Retina (tissue), 1 donor: ENCODE results near the gene RNF157.
A peak's percentile ranks its signal among the peaks of the same experiment; 100 is the strongest.
"Not testable (repeated sequence)": the region's sequence is repeated elsewhere in the genome, so short reads cannot be mapped to it uniquely, and the experiment has no call there.

Source experiments
- DNase-seq: peaks from one replicate; pipeline ENCODE4 v3.0.0-alpha.2; 2016

Gene RNF157

GRCh38 chr17:76232342-76232741 is 8.0 kb downstream of the RNF157 start:
- no peak for DNase-seq

DNA sequence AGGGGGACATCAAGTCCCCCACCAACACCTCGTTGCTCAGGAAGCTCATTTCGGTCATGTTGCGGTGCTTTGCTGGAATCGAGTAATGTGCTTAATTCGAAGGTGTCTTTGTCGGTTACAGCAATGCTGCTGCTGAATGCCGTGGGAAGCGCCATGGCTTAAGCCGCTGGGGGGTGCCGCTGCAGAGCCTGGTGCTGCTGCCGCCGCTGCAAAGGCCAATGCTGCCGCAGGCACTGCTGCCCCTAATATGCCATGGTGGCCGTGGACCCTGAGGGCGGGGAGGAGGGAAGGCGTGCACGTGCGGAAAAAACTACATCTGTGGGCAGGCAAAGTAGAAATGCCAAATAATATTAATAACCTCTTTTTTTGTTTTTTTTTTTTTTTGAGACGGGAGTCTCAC is 13.5 kb downstream of the RNF157 start:
- not testable (repeated sequence) for DNase-seq

DNA sequence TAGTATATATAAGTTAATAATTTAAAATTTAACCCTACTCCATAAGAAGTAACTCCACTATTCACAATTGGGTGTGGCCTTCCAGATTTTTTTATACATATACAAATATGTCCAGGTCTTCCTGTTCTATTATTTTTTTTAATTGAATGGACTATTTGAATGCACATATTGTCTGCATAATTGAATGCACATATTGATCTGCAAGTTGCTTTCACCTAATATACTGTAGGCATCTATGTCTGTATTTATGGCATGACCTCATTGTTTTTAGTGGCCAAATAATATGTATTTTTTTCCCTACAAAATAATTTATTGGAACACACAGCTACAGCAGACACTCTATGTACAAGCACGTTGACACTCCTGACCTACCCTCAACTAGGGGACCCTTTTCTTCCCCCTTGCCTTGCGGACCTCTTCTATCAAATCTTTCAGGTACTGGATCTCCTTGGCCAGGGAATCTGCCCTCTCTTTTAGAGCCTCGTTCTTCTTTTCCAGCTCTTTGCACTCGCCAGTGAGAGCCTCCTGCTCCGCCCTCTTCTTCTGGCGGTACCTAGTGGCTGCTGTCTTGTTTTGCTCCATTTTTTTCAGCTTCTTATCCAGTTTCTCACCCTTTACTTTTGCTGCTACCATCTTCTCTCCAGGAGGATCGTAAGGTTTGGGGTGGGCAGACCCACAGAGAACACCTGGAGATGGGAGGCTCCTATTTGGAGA is 14.8 kb downstream of the RNF157 start:
- not testable (repeated sequence) for DNase-seq

GRCh38 chr17:76223802-76224201 is 16.5 kb downstream of the RNF157 start:
- DNase-seq = no peak

DNA sequence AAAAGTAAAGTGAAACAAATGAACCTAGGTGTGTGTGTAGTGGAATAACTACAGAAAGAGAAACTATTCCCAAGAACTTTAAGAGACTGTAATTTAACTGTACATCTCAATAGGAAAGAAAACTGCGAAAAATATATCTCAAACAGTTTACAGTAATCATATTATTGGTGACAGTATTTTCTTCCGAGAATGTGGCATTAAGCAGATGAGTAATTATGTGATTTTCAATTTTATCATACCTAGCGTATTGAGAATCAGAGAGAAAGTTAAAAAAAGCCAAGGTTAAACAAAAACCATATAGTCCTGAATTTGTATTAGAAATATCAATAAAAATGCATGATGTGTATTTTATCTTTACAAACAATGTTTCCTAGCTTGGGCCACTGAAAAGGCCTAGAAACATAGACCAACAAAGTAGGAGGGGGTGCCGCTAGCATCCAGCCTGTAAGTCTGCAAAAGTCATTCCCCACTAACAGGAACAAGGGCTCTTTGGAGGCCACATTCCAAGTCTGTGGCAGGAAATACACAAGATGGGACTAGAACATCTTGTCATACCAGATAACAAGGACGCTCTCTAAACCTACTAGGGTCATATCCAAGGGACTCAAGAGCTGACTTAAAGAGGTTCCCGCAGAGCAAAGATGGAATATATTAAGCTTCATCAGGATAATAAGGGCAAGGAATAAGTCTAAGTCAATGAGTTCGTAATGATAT is 20.5 kb downstream of the RNF157 start:
- DNase-seq = no peak

GRCh38 chr17:76217081-76217480 is 23.2 kb downstream of the RNF157 start:
- DNase-seq = no peak

GRCh38 chr17:76213491-76213890 is 26.8 kb downstream of the RNF157 start:
- DNase-seq = no peak

- no peak for DNase-seq
Observed at GRCh38 chr17:76208120-76208519, 32.2 kb downstream of the RNF157 start.

DNA sequence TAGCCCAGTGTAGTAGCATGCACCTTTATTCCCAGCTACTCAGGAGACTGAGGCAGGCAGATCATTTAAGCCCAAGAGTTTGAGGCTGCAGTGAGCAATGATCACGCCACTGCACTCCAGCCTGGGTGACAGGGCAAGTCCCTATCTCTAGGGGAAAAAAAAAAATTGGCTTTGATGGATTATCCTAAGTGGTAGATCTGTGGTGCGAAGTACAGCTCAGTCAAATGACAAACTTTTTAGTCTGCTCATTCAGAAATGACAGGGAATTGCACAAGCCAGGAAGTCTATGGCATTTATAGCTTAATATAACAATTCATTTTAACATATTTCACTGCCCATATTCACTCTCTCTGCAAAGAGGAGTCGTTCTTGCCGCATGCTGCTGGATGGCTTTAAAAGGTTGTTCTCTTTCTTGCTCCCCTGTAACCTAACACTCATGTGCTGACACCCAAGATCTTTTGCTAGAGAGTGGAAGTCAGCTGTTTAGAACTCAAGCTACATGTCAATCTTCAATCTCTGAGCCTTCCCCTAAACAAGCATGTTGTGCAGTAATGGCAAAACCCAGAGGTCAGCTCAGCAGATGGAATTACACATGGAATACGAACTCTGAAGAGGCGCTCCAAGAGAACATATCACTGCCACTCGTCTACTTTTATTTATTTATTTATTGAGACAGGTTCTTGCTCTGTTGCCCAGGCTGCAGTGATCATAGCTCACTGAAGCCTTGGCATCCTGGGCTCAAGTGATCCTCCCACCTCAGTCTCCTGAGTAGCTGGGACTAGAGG is 32.8 kb downstream of the RNF157 start:
- no peak for DNase-seq

DNA sequence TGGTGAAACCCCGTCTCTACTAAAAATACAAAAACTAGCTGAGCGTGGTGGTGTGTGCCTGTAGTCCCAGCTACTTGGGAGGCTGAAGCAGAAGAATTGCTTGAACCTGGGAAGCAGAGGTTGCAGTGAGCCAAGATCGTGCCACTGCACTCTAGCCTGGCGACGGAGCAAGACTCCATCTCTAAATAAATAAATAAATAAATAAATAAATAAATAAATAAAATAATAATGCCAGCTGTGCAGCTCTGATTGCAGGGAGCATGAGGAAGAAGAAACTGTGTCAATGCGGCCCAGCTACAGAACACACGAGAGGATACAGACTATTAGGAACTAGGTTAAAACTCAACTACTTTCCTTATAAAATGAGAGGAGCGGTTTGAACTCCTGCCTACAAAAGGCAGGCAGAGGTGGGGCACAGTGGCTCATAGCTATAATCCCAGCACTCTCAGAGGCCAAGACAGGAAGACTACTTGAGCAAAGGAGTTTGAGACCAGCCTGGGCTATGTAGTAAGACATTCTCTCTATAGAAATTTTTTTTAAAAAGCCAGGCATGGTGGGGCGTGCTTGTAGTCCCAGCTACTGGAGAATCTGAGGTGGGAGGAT is 34.6 kb downstream of the RNF157 start:
- not testable (repeated sequence) for DNase-seq

DNA sequence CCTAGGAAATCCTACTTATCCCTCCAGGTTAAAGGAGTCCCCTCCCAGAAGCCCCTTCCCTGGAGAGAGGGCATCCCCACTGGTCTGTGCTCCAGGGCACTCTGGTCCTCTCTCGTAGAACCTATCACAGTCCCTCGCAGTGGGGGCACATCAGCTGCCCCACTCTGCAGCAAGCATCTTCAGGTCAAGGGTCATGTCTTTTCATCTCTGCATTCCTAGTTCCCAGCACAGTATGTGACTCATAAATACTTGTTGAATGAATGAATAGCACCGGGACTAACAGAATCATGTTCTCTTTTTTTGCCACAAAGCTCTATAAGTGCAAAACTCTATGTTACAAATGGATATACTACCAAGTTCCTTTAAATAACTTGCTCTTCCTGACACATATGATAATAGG is 36.0 kb downstream of the RNF157 start:
- DNase-seq = no peak

GRCh38 chr17:76200354-76200753 is 39.9 kb downstream of the RNF157 start:
- no peak for DNase-seq

GRCh38 chr17:76199469-76199868 is 40.8 kb downstream of the RNF157 start:
- DNase-seq = no peak

DNA sequence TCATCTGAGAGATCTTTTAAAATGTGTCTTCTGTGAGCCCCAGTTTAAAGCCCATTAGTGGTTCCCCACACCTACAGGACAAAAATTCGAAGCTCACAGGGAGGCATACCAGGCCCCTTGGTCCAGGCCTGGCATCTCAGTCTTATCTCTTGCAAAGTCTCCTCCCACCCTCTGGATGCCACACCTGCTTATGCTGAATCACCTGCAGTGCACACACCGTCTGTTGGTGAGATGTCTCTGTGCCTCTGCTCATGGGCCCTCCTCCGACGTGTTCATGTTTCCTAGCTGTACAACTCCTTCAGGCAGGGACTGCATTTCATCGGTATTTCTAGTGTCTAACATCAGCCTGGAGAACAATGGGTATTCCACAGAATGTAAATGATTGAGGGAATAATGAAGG is 41.6 kb downstream of the RNF157 start:
- no peak for DNase-seq

DNA sequence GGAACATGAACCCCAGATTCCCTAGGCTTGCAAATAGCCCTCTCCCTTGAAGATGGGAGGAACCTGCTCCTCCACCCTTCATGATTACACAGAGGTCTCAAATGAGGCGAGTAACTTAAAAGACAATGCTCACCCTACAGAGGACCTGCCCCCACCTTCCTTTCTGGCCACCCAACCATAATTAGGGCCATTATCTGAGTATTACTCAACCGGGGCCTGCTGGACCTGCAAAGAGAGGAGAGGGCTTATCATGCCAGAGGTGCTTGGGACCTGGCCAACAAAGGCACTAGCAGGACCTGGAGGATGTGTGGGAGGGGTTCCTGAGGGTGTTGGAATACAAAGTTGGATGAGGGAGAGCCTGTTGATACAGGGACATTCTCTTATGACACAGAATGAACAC is 42.4 kb downstream of the RNF157 start:
- no peak for DNase-seq

DNA sequence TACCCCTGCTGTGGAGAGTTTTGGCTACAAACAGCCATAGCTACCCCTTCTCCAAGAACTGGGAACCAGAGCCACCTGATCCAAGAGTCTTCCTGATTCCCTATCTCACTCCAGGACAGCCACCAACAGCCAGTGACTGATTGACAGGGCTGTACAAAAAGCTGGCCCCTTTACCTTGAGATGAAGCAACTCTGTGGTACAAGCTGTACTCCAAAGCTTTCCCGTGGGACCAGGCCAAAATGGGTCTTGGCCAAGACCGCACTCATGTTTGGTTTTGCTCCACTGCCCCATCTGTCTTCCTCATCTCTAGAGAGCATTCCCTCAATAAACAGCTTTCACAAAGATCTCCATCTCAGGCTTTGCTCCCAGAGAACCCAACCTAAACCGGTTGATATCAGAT is 43.6 kb downstream of the RNF157 start:
- DNase-seq = no peak

- DNase-seq = no peak
Observed at GRCh38 chr17:76195281-76196096, 44.8 kb downstream of the RNF157 start.

DNA sequence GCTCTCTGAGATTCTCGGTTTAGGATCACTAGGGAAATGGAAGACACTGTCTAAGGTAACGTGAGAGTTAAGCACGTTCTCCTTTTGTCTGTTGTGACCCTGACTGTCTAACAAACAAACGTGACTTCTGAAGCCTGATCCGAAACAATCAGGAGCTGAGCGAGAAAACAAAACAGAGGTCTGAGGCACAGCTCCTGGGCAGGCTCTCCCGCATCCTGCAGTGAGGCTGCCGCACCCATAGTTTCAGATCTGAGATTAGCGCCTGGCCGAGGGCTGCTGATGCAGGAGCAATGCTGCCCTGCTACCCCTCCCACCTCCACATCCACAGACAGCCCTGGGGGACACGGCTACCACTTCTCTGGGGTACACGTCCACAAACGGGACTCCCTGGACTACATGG is 46.7 kb downstream of the RNF157 start:
- DNase-seq = peak; percentile 7

GRCh38 chr17:76191896-76192295 is 48.4 kb downstream of the RNF157 start:
- DNase-seq = no peak

GRCh38 chr17:76189741-76190140 is 50.6 kb downstream of the RNF157 start:
- DNase-seq = no peak

GRCh38 chr17:76189247-76189646 is 51.0 kb downstream of the RNF157 start:
- no peak for DNase-seq

DNA sequence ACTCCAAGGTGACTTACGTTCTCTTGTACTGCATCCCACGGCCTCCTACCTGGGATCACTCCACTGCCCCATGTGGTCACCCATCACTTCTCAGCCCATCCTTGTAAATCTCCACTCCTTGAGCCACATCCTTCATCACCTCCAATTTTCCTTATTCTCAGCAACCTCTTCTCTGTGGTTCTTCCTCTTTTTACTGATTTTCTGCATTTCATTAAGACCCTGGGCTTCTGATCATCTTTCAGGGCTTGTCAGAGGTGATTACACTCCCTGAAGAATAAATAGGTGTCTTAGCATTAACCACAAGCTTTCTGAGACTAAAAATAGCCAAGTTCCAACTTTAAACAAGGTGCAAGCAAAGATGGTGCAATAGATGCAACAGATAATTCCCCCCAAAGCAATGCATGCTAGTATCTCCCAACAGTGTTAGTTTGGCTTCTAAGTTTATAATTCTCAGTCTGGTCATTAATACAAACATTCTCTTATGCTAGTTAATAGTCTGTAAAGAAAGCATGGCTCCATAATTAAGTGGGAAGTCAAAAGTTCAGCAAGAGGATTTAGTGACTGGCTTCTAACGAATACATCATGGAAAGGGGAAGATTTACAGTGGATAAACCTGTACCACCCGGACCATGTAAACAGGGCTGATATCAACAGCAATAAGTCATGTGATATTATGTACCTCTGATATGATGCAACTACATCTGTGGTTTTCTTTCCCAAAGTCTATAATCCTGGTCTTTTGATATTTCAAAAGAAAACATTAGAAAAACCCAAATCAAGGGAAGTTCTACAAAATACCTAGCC is 51.9 kb downstream of the RNF157 start:
- no peak for DNase-seq
